Body of pancreas (tissue), 4 donors: ENCODE measurements around the gene CEACAM4.

ENCODE experiments used
- CTCF ChIP-seq, 7 experiments: fragments of 450-650 bp in 4 of 7; fragments of 200-600 bp in 3 of 7; sonication (generic) in 3 of 7; IDR thresholded peaks; one replicate each; pipeline ENCODE4 v1.5.1; 2016 to 2019; ENCODE audit warnings: antibody characterized with exemption in 7 of 7
- POLR2A ChIP-seq, 3 donors: fragments of 450-650 bp; IDR thresholded peaks; one replicate each; pipeline ENCODE4 v1.6.1; 2016; ENCODE audit warnings: antibody characterized with exemption in 3 of 3, mild to moderate bottlenecking in 2 of 3

GRCh38 chr19:41570179-41570578 lies 56.7 kb downstream of the CEACAM4 start:
- TF ChIP-seq CTCF (IDR thresholded peaks at IDR 0.05) (no peak), POLR2A (IDR thresholded peaks at IDR 0.05) (no peak)
